Cardiac atrium fibroblast (primary cell): ENCODE measurements around the gene TBC1D3D. TPM values are rescaled to one million over a fixed set of nuclear protein-coding genes. Genes with fewer than 3 reads are reported as not detected.

Experiments
- total RNA-seq: library from RNA; depleted of rRNA; stranded (reverse); fragments of >200 nt; gene quantifications from 2 replicates; pipeline ENCODE4 v1.2.3, GENCODE V29; 2015

TBC1D3D gene
- 0.18 and 0.97 TPM in 2 replicates for total RNA-seq

GRCh38 chr17:38003676-38004075 is at the start of gene TBC1D3D:
TSS of gene TBC1D3D (plus strand) at chr17:38003976. CDS start at chr17:38005561, 1,585 bp downstream.

DNA sequence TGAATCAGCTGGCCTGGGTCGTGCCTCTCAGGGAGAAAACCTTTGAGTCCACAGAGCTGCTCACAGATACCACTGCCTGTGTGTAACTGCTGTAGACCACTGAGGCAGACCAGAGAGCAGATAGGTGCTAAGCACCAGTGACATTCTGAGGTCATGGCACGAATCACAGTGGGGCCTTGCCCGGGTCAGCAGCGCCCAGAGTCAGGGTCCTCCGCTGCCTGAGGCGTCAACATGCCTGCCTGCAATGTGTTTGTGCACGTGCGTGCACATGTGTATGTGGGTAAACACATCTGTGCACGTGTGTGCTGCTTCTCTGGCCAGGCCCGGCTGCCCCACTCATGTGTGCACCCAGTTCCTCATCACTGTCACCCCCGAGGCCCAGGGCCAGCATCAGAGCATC is 14.8 kb upstream of the TBC1D3D start, which contains the start of gene TBC1D3L:
TBC1D3L (minus strand) TSS at position 101 of the 400 bp plus-strand sequence. CDS start 1,540 bp downstream, outside the sequence.

Other genes starting within 250 kb of the TBC1D3D start
- not detected in 2 replicates for gene TBC1D3K, start 79.6 kb upstream of the TBC1D3D start, total RNA-seq
- 0.32 and 2.2 TPM in 2 replicates for gene TBC1D3L, start 14.9 kb upstream of the TBC1D3D start, total RNA-seq
- gene TBC1D3C, start 64.7 kb downstream of the TBC1D3D start, total RNA-seq: 0.54 TPM in 1 of 2 replicates, not detected in the other
- not detected in 2 replicates for gene TBC1D3E, start 124.0 kb downstream of the TBC1D3D start, total RNA-seq
- gene TBC1D3, start 188.6 kb downstream of the TBC1D3D start, total RNA-seq: 1.6 and 2.3 TPM in 2 replicates